Measurements from ENCODE around the gene AP4S1.

DNA sequence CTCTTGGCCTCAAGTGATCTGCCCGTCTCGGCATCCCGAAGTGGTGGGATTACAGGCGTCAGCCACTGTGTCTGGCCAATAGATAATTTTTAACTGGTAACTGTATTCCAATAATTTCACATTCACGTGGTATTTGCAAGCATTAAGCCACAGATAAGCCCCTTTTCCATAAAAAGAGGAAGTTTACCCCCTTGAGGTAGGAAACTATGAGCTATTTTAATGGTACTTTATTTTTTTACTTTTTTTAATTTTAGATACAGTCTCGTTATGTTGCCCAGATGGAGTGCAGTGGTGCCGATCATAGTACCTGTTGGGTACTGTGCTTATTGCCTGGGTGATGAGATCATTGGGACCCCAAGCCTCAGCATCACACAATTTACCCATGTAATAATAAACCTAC, 42.9 kb upstream of the AP4S1 start:
- TF ChIP-seq, protein P1, sequence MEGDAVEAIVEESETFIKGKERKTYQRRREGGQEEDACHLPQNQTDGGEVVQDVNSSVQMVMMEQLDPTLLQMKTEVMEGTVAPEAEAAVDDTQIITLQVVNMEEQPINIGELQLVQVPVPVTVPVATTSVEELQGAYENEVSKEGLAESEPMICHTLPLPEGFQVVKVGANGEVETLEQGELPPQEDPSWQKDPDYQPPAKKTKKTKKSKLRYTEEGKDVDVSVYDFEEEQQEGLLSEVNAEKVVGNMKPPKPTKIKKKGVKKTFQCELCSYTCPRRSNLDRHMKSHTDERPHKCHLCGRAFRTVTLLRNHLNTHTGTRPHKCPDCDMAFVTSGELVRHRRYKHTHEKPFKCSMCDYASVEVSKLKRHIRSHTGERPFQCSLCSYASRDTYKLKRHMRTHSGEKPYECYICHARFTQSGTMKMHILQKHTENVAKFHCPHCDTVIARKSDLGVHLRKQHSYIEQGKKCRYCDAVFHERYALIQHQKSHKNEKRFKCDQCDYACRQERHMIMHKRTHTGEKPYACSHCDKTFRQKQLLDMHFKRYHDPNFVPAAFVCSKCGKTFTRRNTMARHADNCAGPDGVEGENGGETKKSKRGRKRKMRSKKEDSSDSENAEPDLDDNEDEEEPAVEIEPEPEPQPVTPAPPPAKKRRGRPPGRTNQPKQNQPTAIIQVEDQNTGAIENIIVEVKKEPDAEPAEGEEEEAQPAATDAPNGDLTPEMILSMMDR (IDR thresholded peaks at IDR 0.05): no peak
- no peak for TF ChIP-seq POLR2A (IDR thresholded peaks at IDR 0.05)
